HCT116 (cell line): ENCODE data around the gene NPHP3. TPM values are rescaled to one million over a fixed set of nuclear protein-coding genes. Genes with fewer than 3 reads are reported as not detected.

ENCODE experiments used
- ATAC-seq: fragments of 200-7000 bp; cut with Tn5 transposase; 2 replicates; pipeline ENCODE4 v1.9.1; 2020; ENCODE audit warnings: mild to moderate bottlenecking, moderate library complexity
- BruUV-seq: library from RNA; stranded (reverse); fragments of 400-500 nt; replicated peaks from 2 replicates; lab custom pipeline; 2021; lab: Mats Ljungman, UMichigan
- CTCF ChIA-PET: fragments of 300-600 bp; sonication (Branson Sonifier 250); formaldehyde crosslinking; loops from one replicate; lab custom pipeline; 2021; ENCODE audit warnings: antibody characterized with exemption; lab: Charles Lee
- POLR2A ChIA-PET: fragments of 300-600, 350-600 bp; sonication (Branson Sonifier 250); formaldehyde crosslinking; loops from one replicate; lab custom pipeline; 2021; ENCODE audit warnings: antibody characterized with exemption; lab: Charles Lee
- RAD21 ChIA-PET, 2 experiments: fragments of 300-600 bp; sonication (Branson Sonifier 250); formaldehyde crosslinking; loops; one replicate each; lab custom pipeline; 2023; ENCODE audit warnings: low total read pairs in 2 of 2; ENCODE audit not compliant: uncharacterized antibody in 2 of 2, unreplicated experiment in 2 of 2, low non-redundant PET in 1 of 2; lab: Charles Lee
- DNase-seq: peaks from one replicate; pipeline ENCODE4 v3.0.0-alpha.2; 2010; ENCODE audit warnings: low read depth, low spot score
- H2AFZ ChIP-seq: fragments of 200-600 bp; shearing (Covaris generic), sonication (generic); 2 replicates; pipeline ENCODE4 v1.6.1; 2017; ENCODE audit warnings: low read depth, mixed run types, mixed read lengths, antibody characterized with exemption, low read length; ENCODE audit not compliant: poor library complexity, severe bottlenecking
- H3K27ac ChIP-seq: 2 replicates; pipeline ENCODE4 v1.5.1; 2012; ENCODE audit warnings: low read depth, low read length
- H3K27me3 ChIP-seq: fragments of 200-600 bp; sonication (generic); 2 replicates; pipeline ENCODE4 v1.6.1; 2016; ENCODE audit warnings: mixed run types, low read length, mixed read lengths; ENCODE audit not compliant: insufficient read depth
- H3K36me3 ChIP-seq, 2 experiments: fragments of 200-500 bp in 1 of 2; fragments of 200-600 bp in 1 of 2; sonication (Bioruptor generic) in 1 of 2; sonication (generic) in 1 of 2; 2 replicates each; pipeline versions ENCODE4 v1.5.1 to v1.6.1; 2014 to 2016; ENCODE audit warnings: low read length in 2 of 2, inconsistent platforms in 1 of 2, mixed read lengths in 1 of 2, mixed run types in 1 of 2; ENCODE audit not compliant: insufficient read depth in 2 of 2, control insufficient read depth in 1 of 2
- H3K4me1 ChIP-seq, 2 experiments: fragments of 200-600 bp in 1 of 2; sonication (generic) in 1 of 2; 2 replicates each; pipeline versions ENCODE4 v1.5.1 to v1.6.1; 2012 to 2017; ENCODE audit warnings: low read length in 2 of 2, inconsistent platforms in 1 of 2, mild to moderate bottlenecking in 1 of 2, mixed read lengths in 1 of 2, mixed run types in 1 of 2, moderate library complexity in 1 of 2; ENCODE audit not compliant: insufficient read depth in 2 of 2, control insufficient read depth in 1 of 2
- H3K4me2 ChIP-seq: fragments of 200-600 bp; sonication (generic); 2 replicates; pipeline ENCODE4 v1.6.1; 2017; ENCODE audit warnings: mixed run types, low read length, mixed read lengths
- H3K4me3 ChIP-seq, 2 experiments: fragments of 200-600 bp in 1 of 2; sonication (generic) in 1 of 2; replicated peaks in 1 of 2; 2 replicates each; pipeline ENCODE4 v1.5.1; 2011 to 2016; ENCODE audit warnings: low read length in 2 of 2, control low read depth in 1 of 2, low read depth in 1 of 2, mild to moderate bottlenecking in 1 of 2, mixed read lengths in 1 of 2, mixed run types in 1 of 2
- H3K79me2 ChIP-seq: fragments of 200-600 bp; sonication (generic); 2 replicates; pipeline ENCODE4 v1.6.1; 2017; ENCODE audit warnings: mild to moderate bottlenecking, mixed run types, low read length, moderate library complexity, mixed read lengths; ENCODE audit not compliant: insufficient read depth
- H3K9ac ChIP-seq: fragments of 200-600 bp; sonication (generic); 2 replicates; pipeline ENCODE4 v1.6.1; 2016; ENCODE audit warnings: low read length, mixed read lengths
- H3K9me2 ChIP-seq: fragments of 200-600 bp; sonication (generic), shearing (Covaris generic); 2 replicates; pipeline ENCODE4 v1.6.1; 2017; ENCODE audit warnings: mixed run types, mild to moderate bottlenecking, moderate library complexity; ENCODE audit not compliant: insufficient read depth
- H3K9me3 ChIP-seq, 2 experiments: fragments of 200-500 bp in 1 of 2; fragments of 200-600 bp in 1 of 2; sonication (Bioruptor generic) in 1 of 2; sonication (generic) in 1 of 2; 2 replicates each; pipeline ENCODE4 v1.6.1; 2014 to 2017; ENCODE audit warnings: low read length in 2 of 2, mixed read lengths in 2 of 2, inconsistent platforms in 1 of 2, low read depth in 1 of 2, mild to moderate bottlenecking in 1 of 2, mixed run types in 1 of 2, moderate library complexity in 1 of 2; ENCODE audit not compliant: control insufficient read depth in 1 of 2, insufficient read depth in 1 of 2
- H4K20me1 ChIP-seq: fragments of 200-600 bp; sonication (generic), shearing (Covaris generic); 2 replicates; pipeline ENCODE4 v1.6.1; 2017; ENCODE audit warnings: mixed run types, mild to moderate bottlenecking, moderate library complexity; ENCODE audit not compliant: insufficient read depth
- CBX3 ChIP-seq: IDR thresholded peaks from 2 replicates; pipeline ENCODE4 v1.6.1; 2012; ENCODE audit warnings: low read depth
- CEBPB ChIP-seq: IDR thresholded peaks from 2 replicates; pipeline ENCODE4 v1.6.1; 2012; ENCODE audit warnings: low read depth
- EGR1 ChIP-seq: IDR thresholded peaks from 2 replicates; pipeline ENCODE4 v1.6.1; 2012; ENCODE audit warnings: low read depth
- ELF1 ChIP-seq: IDR thresholded peaks from 2 replicates; pipeline ENCODE4 v1.6.1; 2012; ENCODE audit warnings: low read depth, borderline replicate concordance
- EZH2 ChIP-seq: fragments of 200-600 bp; sonication (generic); IDR thresholded peaks from 2 replicates; pipeline ENCODE4 v1.6.1; 2017; ENCODE audit warnings: antibody characterized with exemption, mixed run types
- EZH2phosphoT487 ChIP-seq: fragments of 200-600 bp; IDR thresholded peaks from 2 replicates; pipeline ENCODE4 v1.6.1; 2018; ENCODE audit warnings: antibody characterized with exemption, borderline replicate concordance
- FOSL1 ChIP-seq: IDR thresholded peaks from 2 replicates; pipeline ENCODE4 v1.6.1; 2012; ENCODE audit warnings: low read depth
- JUND ChIP-seq: IDR thresholded peaks from 2 replicates; pipeline ENCODE4 v1.6.1; 2012
- POLR2AphosphoS5 ChIP-seq: IDR thresholded peaks from 2 replicates; pipeline ENCODE4 v1.6.1; 2011; ENCODE audit warnings: mild to moderate bottlenecking, low read depth, low read length, moderate library complexity
- RAD21 ChIP-seq: IDR thresholded peaks from 2 replicates; pipeline ENCODE4 v1.6.1; 2012; ENCODE audit warnings: low read depth, mild to moderate bottlenecking
- SIN3A ChIP-seq: IDR thresholded peaks from 2 replicates; pipeline ENCODE4 v1.6.1; 2012; ENCODE audit warnings: low read depth
- SP1 ChIP-seq: IDR thresholded peaks from 2 replicates; pipeline ENCODE4 v1.6.1; 2012; ENCODE audit warnings: low read depth
- SRF ChIP-seq: IDR thresholded peaks from 2 replicates; pipeline ENCODE4 v1.6.1; 2012; ENCODE audit warnings: low read depth
- YY1 ChIP-seq: IDR thresholded peaks from 2 replicates; pipeline ENCODE4 v1.6.1; 2011; ENCODE audit warnings: low read length, low read depth, moderate library complexity, mild to moderate bottlenecking; ENCODE audit not compliant: insufficient replicate concordance; ENCODE audit errors: extremely low read depth
- ZBTB33 ChIP-seq: IDR thresholded peaks from 2 replicates; pipeline ENCODE4 v1.6.1; 2011; ENCODE audit warnings: mild to moderate bottlenecking, low read length, moderate library complexity; ENCODE audit not compliant: insufficient replicate concordance; ENCODE audit errors: extremely low read depth
- intact Hi-C: fragments of 100-400 bp; cut with micrococcal nuclease; formaldehyde crosslinking; loops from 2 replicates; pipeline ENCODE4 v1.10.0; 2022
- total RNA-seq: library from RNA; stranded (reverse); gene quantifications from one replicate; pipeline ENCODE4 v1.2.1, GENCODE V29; 2021; ENCODE audit not compliant: unreplicated experiment
- TF ChIP-seq, protein P1 (sequence below), 3 experiments: fragments of 200-600 bp in 1 of 3; sonication (generic) in 1 of 3; IDR thresholded peaks in 2 of 3; conservative IDR thresholded peaks in 1 of 3; 2 replicates each; pipeline ENCODE4 v1.5.1; 2012 to 2017; ENCODE audit warnings: low read depth in 2 of 3, low read length in 2 of 3, antibody characterized with exemption in 1 of 3, borderline replicate concordance in 1 of 3, control low read depth in 1 of 3, mild to moderate bottlenecking in 1 of 3, mixed read lengths in 1 of 3, mixed run types in 1 of 3, moderate library complexity in 1 of 3; ENCODE audit not compliant: insufficient read depth in 1 of 3
- TF ChIP-seq, protein P2 (sequence below): IDR thresholded peaks from 2 replicates; pipeline ENCODE4 v1.6.1; 2012

NPHP3 gene
- total RNA-seq, 1 experiment from 2014 or later: 15.5 TPM

GRCh38 chr3:132695422-132695821 is 26.8 kb downstream of the NPHP3 start (continued):
- TF ChIP-seq, protein P1, sequence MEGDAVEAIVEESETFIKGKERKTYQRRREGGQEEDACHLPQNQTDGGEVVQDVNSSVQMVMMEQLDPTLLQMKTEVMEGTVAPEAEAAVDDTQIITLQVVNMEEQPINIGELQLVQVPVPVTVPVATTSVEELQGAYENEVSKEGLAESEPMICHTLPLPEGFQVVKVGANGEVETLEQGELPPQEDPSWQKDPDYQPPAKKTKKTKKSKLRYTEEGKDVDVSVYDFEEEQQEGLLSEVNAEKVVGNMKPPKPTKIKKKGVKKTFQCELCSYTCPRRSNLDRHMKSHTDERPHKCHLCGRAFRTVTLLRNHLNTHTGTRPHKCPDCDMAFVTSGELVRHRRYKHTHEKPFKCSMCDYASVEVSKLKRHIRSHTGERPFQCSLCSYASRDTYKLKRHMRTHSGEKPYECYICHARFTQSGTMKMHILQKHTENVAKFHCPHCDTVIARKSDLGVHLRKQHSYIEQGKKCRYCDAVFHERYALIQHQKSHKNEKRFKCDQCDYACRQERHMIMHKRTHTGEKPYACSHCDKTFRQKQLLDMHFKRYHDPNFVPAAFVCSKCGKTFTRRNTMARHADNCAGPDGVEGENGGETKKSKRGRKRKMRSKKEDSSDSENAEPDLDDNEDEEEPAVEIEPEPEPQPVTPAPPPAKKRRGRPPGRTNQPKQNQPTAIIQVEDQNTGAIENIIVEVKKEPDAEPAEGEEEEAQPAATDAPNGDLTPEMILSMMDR (IDR thresholded peaks at IDR 0.05 in 2 of 3, conservative IDR thresholded peaks at IDR 0.05 in 1 of 3; ENCODE audit: borderline replicate concordance in 1 of 3, insufficient read depth in 1 of 3, low read depth in 2 of 3, low read length in 2 of 3): no peak
- no peak for TF ChIP-seq SIN3A

GRCh38 chr3:132694991-132695390 is 27.2 kb downstream of the NPHP3 start:
- Histone ChIP-seq H3K4me1 (no peaks in the 10 kb centered on the region), H3K4me2 (no peak overlapping the region), H3K9ac (no peak overlapping the region), H3K36me3 (peaks cover 5 to 32% of the 10 kb centered on the region in 2 experiments), H3K9me3 (no peaks in the 10 kb centered on the region), H3K9me2 (no peaks in the 10 kb centered on the region), H4K20me1 (no peaks in the 10 kb centered on the region), H3K79me2 (no peaks in the 10 kb centered on the region), H3K4me3 (no peak overlapping the region), H3K27me3 (no peaks in the 10 kb centered on the region), H2AFZ (no peak overlapping the region), H3K27ac (no peak overlapping the region)
- no peak for TF ChIP-seq SIN3A
- no peak for TF ChIP-seq ZBTB33
- TF ChIP-seq POLR2AphosphoS5: no peak
- no peak for TF ChIP-seq EZH2phosphoT487
- TF ChIP-seq JUND: no peak
- no peak for TF ChIP-seq ELF1
- no peak for TF ChIP-seq CBX3
- no peak for TF ChIP-seq RAD21
- TF ChIP-seq EZH2: no peak
- TF ChIP-seq, protein P2, sequence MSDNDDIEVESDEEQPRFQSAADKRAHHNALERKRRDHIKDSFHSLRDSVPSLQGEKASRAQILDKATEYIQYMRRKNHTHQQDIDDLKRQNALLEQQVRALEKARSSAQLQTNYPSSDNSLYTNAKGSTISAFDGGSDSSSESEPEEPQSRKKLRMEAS: no peak
- TF ChIP-seq EGR1: no peak
- TF ChIP-seq FOSL1: no peak
- no peak for TF ChIP-seq YY1
- TF ChIP-seq SP1: no peak
- no peak for TF ChIP-seq CEBPB
- no peak for TF ChIP-seq SRF
- intact Hi-C loops: no loop called here
- POLR2A ChIA-PET: no interaction called here
- no TSS peak for BruUV-seq
- ATAC-seq (no peak), DNase-seq (no peak)
- CTCF ChIA-PET: no interaction called here
- RAD21 ChIA-PET: no interaction called here
